Measurements from ENCODE around the gene ING1. TPM values are rescaled to one million over a fixed set of nuclear protein-coding genes. Genes with fewer than 3 reads are reported as not detected.
"Not testable (repeated sequence)": the region's sequence is repeated elsewhere in the genome, so short reads cannot be mapped to it uniquely, and the experiment has no call there.

The ING1 gene
- total and polyA plus RNA-seq, 8 donors, result 9.3 to 24.3 (median 21.7) TPM

DNA sequence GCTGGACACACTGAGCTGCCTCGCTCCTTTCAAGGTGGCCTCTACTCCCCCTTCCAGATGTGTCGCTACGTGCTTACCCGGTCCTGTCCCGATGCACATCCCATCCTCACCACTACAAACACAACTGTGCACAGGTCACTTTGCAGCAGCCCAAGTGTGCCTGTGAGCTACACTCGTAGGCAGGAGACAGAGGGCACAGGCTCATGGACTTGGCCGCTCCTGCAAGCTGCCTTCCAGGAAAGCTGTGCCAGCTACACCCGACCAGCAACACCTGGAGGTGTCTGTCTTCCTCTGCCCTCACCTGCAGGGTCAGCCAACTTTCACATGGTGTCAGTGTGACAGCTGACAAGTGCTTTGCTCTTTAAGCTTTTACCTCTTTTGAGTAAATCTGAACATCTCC, 23.0 kb upstream of the ING1 start:
- intact Hi-C loops (cut with DNase I), result no loop called here
- H3K4me3 ChIP-seq, result no peak overlapping the region
- H3K4me1 ChIP-seq, result no peaks in the 10 kb centered on the region
- no peak for DNase-seq
- TF ChIP-seq, protein P1, sequence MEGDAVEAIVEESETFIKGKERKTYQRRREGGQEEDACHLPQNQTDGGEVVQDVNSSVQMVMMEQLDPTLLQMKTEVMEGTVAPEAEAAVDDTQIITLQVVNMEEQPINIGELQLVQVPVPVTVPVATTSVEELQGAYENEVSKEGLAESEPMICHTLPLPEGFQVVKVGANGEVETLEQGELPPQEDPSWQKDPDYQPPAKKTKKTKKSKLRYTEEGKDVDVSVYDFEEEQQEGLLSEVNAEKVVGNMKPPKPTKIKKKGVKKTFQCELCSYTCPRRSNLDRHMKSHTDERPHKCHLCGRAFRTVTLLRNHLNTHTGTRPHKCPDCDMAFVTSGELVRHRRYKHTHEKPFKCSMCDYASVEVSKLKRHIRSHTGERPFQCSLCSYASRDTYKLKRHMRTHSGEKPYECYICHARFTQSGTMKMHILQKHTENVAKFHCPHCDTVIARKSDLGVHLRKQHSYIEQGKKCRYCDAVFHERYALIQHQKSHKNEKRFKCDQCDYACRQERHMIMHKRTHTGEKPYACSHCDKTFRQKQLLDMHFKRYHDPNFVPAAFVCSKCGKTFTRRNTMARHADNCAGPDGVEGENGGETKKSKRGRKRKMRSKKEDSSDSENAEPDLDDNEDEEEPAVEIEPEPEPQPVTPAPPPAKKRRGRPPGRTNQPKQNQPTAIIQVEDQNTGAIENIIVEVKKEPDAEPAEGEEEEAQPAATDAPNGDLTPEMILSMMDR (IDR thresholded peaks at IDR 0.05), result no peak
- no peak for ATAC-seq
- peaks cover 0 to 71% of the 10 kb centered on the region in 2 donors for H3K36me3 ChIP-seq
- no peaks in the 10 kb centered on the region for H3K9me3 ChIP-seq
- H3K27me3 ChIP-seq, result no peaks in the 10 kb centered on the region
- no peak overlapping the region for H3K27ac ChIP-seq

DNA sequence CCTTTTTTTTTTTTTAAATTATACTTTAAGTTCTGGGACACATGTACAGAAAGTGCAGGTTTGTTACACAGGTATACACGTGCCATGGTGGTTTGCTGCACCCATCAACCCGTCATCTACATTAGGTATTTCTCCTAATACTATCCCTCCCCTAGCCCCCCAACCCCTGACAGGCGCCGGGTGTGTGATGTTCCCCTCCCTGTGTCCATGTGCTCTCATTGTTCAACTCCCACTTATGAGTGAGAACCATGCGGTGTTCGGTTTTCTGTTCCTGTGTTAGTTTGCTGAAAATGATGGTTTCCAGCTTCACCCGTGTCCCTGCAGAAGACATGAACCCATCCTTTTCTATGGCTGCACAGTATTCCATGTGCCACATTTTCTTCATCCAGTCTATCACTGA, 17.7 kb upstream of the ING1 start:
- H3K4me3 ChIP-seq; intact Hi-C loops (cut with DNase I): not testable (repeated sequence)
- peaks cover 0 to 76% of the 10 kb centered on the region in 2 donors for H3K36me3 ChIP-seq

DNA sequence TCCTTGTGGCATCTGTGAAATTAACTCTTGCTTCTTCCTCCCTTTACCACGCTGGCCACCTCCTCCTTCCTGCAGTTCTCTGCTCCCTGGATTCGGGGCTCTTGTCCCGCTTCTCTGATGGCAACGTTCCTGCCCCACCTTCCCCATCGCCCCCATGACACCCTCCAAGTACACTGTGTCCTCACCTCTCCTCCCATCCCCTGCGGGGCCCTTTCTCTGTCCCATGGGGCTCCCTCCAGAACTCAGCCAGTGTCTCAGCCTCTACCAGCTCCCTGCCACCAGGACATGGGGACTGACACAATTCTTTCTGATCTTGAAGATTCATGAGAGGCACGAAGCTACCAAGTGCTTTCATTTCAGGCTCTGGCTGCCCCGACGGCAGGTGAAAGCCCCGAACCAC, 16.7 kb upstream of the ING1 start:
- no peak overlapping the region for H3K4me3 ChIP-seq
- ATAC-seq (no peak), DNase-seq (no peak)
- H3K4me1 ChIP-seq, result peaks cover 0 to 33% of the 10 kb centered on the region in 2 donors
- TF ChIP-seq, protein P1 (IDR thresholded peaks at IDR 0.05), result no peak
- intact Hi-C loops (cut with DNase I), result no loop called here
- H3K36me3 ChIP-seq, result peaks cover 0 to 76% of the 10 kb centered on the region in 2 donors
- H3K9me3 ChIP-seq, result no peaks in the 10 kb centered on the region
- no peak overlapping the region for H3K27ac ChIP-seq
- H3K27me3 ChIP-seq, result no peaks in the 10 kb centered on the region

More for the DNA sequence above, 17.7 kb upstream of the ING1 start:
- H3K27me3 ChIP-seq, H3K27ac ChIP-seq, H3K9me3 ChIP-seq, DNase-seq, ATAC-seq: not testable (repeated sequence)
- peaks cover 0 to 33% of the 10 kb centered on the region in 2 donors for H3K4me1 ChIP-seq

DNA sequence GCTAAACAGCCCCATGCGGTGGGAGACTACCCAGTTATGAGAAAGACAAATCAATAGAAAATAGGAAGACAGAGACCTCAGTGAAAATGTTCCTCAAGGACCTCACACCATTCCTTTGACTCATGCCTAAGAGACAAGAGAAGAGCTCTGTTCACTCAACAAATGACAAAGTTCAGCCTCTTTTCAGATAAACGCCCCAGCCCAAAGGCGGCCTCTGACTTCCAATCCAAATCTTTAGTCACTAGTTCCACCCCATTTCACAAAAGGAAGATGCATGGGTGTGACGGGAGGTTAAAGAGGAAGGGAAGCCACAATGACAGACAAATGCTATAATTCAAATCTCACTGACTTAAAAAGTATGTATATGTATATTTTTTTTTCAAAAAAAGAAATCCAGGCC, 15.7 kb upstream of the ING1 start:
- Histone ChIP-seq H3K36me3 (peaks cover 0 to 76% of the 10 kb centered on the region in 2 donors), H3K9me3 (no peaks in the 10 kb centered on the region), H3K4me3 (no peak overlapping the region), H3K27me3 (no peaks in the 10 kb centered on the region), H3K27ac (peak overlapping the region in 1 of 2 donors; percentile 68), H3K4me1 (peaks cover 0 to 40% of the 10 kb centered on the region in 2 donors)
- TF ChIP-seq, protein P1 (IDR thresholded peaks at IDR 0.05), result no peak
- ATAC-seq, result peak; percentile 36
- intact Hi-C loops (cut with DNase I), result no loop called here
- DNase-seq, result no peak

DNA sequence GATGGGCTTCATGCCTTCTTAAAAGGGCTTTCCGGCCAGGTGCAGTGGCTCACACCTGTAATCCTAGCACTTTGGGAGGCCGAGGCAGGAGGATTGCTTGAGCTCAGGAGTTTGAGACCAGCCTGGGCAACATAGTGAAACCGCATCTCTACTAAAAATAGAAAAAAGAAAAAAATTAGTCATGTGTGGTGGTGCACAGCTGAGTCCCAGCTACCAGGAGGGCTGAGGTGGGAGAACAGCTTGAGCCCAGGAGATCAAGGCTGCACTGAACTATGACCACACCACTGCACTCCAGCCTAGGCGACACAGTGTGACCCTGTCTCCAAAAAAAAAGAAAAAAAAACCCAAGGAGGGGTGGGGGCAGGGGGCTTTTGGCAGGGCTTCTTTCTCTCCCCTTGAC, 14.8 kb upstream of the ING1 start:
- DNase-seq, result no peak
- no peak overlapping the region for H3K4me3 ChIP-seq
- TF ChIP-seq, protein P1 (IDR thresholded peaks at IDR 0.05), result no peak
- H3K27me3 ChIP-seq, result no peaks in the 10 kb centered on the region
- no peak for ATAC-seq
- no peaks in the 10 kb centered on the region for H3K9me3 ChIP-seq
- intact Hi-C loops (cut with DNase I), result no loop called here
- H3K4me1 ChIP-seq, result peaks cover 4 to 48% of the 10 kb centered on the region in 2 donors
- H3K36me3 ChIP-seq, result peaks cover 0 to 69% of the 10 kb centered on the region in 2 donors
- H3K27ac ChIP-seq, result peak overlapping the region in 1 of 2 donors; percentile 68

Measured in left lung (tissue), 10 donors.